Activated CD4-positive, alpha-beta T cell treated with anti-CD3 and anti-CD28 coated beads, Interleukin-2, amount 10 ng/mL, durations not matched to agents 7 days and 5 days (primary cell): ENCODE measurements around the gene AGBL4. TPM values are rescaled to one million over a fixed set of nuclear protein-coding genes. Genes with fewer than 3 reads are reported as not detected.

Experiments
- CTCF ChIA-PET: fragments of 350-600 bp; sonication (Branson Sonifier 250); formaldehyde crosslinking; loops from one replicate; lab custom pipeline; 2021; ENCODE audit warnings: antibody characterized with exemption; lab: Charles Lee
- POLR2A ChIA-PET: fragments of 350-600 bp; sonication (Branson Sonifier 250); formaldehyde crosslinking; loops from one replicate; lab custom pipeline; 2021; ENCODE audit warnings: antibody characterized with exemption; lab: Charles Lee
- DNase-seq: peaks from one replicate; pipeline ENCODE4 v3.0.0-alpha.2; 2020
- H3K27ac Mint-ChIP-seq: one replicate; pipeline ENCODE4 v1.8.0; 2021; ENCODE audit warnings: mild to moderate bottlenecking, moderate library complexity, mixed read lengths
- H3K27me3 Mint-ChIP-seq: one replicate; pipeline ENCODE4 v1.8.0; 2021; ENCODE audit warnings: mixed read lengths
- H3K36me3 Mint-ChIP-seq: one replicate; pipeline ENCODE4 v1.8.0; 2021; ENCODE audit warnings: low read depth, mixed read lengths
- H3K4me1 Mint-ChIP-seq: one replicate; pipeline ENCODE4 v1.8.0; 2021; ENCODE audit warnings: mixed read lengths
- H3K4me3 Mint-ChIP-seq: one replicate; pipeline ENCODE4 v1.8.0; 2021; ENCODE audit warnings: mild to moderate bottlenecking, moderate library complexity, mixed read lengths
- H3K9me3 Mint-ChIP-seq: one replicate; pipeline ENCODE4 v1.8.0; 2021; ENCODE audit warnings: mixed read lengths
- total RNA-seq, 2 experiments: library from RNA; stranded (reverse); gene quantifications; one replicate each; pipeline ENCODE4 v1.2.3, GENCODE V29; 2021

The AGBL4 gene
- total RNA-seq, 2 experiments from 2014 or later: not detected

GRCh38 chr1:48629867-48630266, 1393.9 kb downstream of the AGBL4 start:
- DNase-seq: no peak
- ChIA-PET POLR2A (no interaction called here), CTCF (no interaction called here)
- Mint-ChIP-seq H3K4me1 (no peaks in the 10 kb centered on the region), H3K4me3 (no peak overlapping the region), H3K27ac (no peak overlapping the region), H3K9me3 (no peaks in the 10 kb centered on the region), H3K36me3 (no peaks in the 10 kb centered on the region), H3K27me3 (peaks cover 3% of the 10 kb centered on the region)

DNA sequence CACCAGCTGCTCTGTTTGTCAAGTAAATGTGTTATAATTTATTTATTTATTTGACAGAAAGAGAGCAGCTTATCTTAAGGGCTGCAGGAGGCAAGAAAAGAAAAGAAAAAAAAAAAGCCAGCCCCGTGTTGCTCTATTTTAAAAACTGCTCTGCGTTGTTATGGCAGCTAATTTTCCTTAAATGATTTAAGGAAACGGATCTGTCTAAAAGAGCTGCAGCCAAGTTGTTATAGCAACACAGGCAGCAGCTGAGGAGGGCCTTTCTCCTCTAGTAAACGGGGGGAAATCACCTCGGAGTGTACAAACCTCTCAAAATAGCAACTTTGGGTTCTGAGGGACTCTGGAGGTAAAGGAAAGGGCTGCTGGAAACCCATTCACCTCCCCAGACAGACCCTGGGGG, 1396.3 kb downstream of the AGBL4 start:
- POLR2A ChIA-PET: no interaction called here
- H3K36me3 Mint-ChIP-seq: no peaks in the 10 kb centered on the region

GRCh38 chr1:48619539-48619938, 1404.2 kb downstream of the AGBL4 start:
- no peaks in the 10 kb centered on the region for H3K36me3 Mint-ChIP-seq
- DNase-seq: no peak
- no peak overlapping the region for H3K4me3 Mint-ChIP-seq
- CTCF ChIA-PET: no interaction called here
- POLR2A ChIA-PET: no interaction called here
- H3K4me1 Mint-ChIP-seq: no peaks in the 10 kb centered on the region
- peaks cover 13% of the 10 kb centered on the region for H3K27me3 Mint-ChIP-seq
- no peaks in the 10 kb centered on the region for H3K9me3 Mint-ChIP-seq
- H3K27ac Mint-ChIP-seq: no peak overlapping the region

More for the DNA sequence above, 1396.3 kb downstream of the AGBL4 start:
- H3K4me3 Mint-ChIP-seq: no peak overlapping the region
- no peaks in the 10 kb centered on the region for H3K9me3 Mint-ChIP-seq
- no peak for DNase-seq
- H3K4me1 Mint-ChIP-seq: no peaks in the 10 kb centered on the region
- CTCF ChIA-PET: no interaction called here
- no peak overlapping the region for H3K27ac Mint-ChIP-seq
- peaks cover 10% of the 10 kb centered on the region for H3K27me3 Mint-ChIP-seq

GRCh38 chr1:48617252-48617651, 1406.5 kb downstream of the AGBL4 start:
- Mint-ChIP-seq H3K36me3 (no peaks in the 10 kb centered on the region), H3K4me3 (no peak overlapping the region), H3K4me1 (no peaks in the 10 kb centered on the region), H3K27ac (no peak overlapping the region), H3K9me3 (no peaks in the 10 kb centered on the region), H3K27me3 (peaks cover 6% of the 10 kb centered on the region)
- ChIA-PET CTCF (no interaction called here), POLR2A (no interaction called here)
- no peak for DNase-seq

DNA sequence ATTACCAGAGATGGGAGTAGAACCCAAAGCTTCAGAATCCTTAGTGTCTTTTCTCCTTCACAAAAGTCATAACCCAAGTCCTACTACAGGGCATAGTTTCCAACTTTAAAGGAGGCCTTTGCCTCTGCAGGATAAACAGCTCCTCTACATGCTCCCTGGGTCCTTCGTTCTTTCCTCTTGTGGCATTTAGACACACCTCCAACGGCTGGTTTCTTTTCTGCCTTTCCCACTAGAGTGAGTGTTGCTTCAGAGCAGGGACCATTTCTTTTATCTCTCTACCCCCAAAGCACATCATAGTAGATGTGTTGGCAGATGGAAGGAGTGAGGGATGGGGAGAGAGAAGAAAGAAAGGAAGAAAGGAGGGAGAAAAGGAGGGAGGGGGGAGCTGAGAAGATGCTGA, 1407.0 kb downstream of the AGBL4 start:
- CTCF ChIA-PET: no interaction called here
- H3K27ac Mint-ChIP-seq: no peak overlapping the region
- peaks cover 6% of the 10 kb centered on the region for H3K27me3 Mint-ChIP-seq
- DNase-seq: no peak
- no peaks in the 10 kb centered on the region for H3K36me3 Mint-ChIP-seq
- POLR2A ChIA-PET: no interaction called here
- H3K9me3 Mint-ChIP-seq: no peaks in the 10 kb centered on the region
- H3K4me3 Mint-ChIP-seq: no peak overlapping the region
- H3K4me1 Mint-ChIP-seq: no peaks in the 10 kb centered on the region

DNA sequence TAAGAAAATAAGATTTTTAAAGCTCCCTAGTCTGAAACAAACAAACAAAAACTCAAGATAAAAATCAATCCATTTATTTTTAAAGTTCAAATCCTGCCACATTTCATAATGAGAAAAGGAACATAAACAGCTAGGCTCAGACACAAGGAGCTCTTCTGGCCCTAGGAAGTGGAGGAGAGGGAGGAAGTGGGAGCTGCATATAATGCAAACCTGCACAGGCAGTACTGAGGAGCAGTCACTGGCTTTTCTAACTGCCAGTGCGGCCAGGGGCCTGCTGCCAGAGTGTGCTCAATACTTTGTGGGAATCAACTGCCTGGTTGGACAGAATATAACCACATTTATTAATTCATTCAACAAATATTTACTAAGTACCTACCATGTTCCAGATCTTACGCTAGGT, 1411.9 kb downstream of the AGBL4 start:
- H3K4me1 Mint-ChIP-seq: no peaks in the 10 kb centered on the region
- no peak overlapping the region for H3K4me3 Mint-ChIP-seq
- POLR2A ChIA-PET: no interaction called here
- no peak for DNase-seq
- H3K36me3 Mint-ChIP-seq: no peaks in the 10 kb centered on the region
- H3K9me3 Mint-ChIP-seq: no peaks in the 10 kb centered on the region
- H3K27ac Mint-ChIP-seq: no peak overlapping the region
- peaks cover 4% of the 10 kb centered on the region for H3K27me3 Mint-ChIP-seq
- CTCF ChIA-PET: no interaction called here

GRCh38 chr1:48610628-48611542, 1412.9 kb downstream of the AGBL4 start:
- CTCF ChIA-PET: no interaction called here
- no peak overlapping the region for H3K27ac Mint-ChIP-seq
- H3K4me1 Mint-ChIP-seq: no peaks in the 10 kb centered on the region
- no peak overlapping the region for H3K4me3 Mint-ChIP-seq
- no peaks in the 10 kb centered on the region for H3K36me3 Mint-ChIP-seq
- no peaks in the 10 kb centered on the region for H3K9me3 Mint-ChIP-seq
- H3K27me3 Mint-ChIP-seq: peaks cover 4% of the 10 kb centered on the region
- no peak for DNase-seq
- POLR2A ChIA-PET: no interaction called here

DNA sequence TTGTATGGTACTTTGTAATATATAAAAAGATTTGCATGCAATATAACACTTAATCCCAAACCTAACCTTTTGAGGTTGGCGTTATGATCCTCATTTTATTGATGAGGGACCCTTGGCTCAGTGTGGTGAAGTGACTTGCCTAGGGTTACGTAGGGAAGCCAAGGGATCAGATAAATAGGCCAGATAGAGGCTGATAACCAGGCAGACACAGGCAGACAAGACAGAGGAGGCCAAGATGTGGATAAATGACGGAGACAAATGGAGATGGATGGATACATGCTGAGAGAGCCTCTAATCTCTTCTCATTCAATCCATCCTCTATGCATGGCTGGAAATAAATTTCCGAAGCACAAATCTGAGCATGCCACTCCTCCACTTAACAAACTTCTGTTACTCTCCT, 1414.9 kb downstream of the AGBL4 start:
- Mint-ChIP-seq H3K27me3 (no peaks in the 10 kb centered on the region), H3K4me1 (no peaks in the 10 kb centered on the region), H3K9me3 (no peaks in the 10 kb centered on the region), H3K4me3 (no peak overlapping the region), H3K27ac (no peak overlapping the region), H3K36me3 (no peaks in the 10 kb centered on the region)
- POLR2A ChIA-PET: no interaction called here
- CTCF ChIA-PET: no interaction called here
- no peak for DNase-seq

- CTCF ChIA-PET: no interaction called here
- POLR2A ChIA-PET: no interaction called here
- Mint-ChIP-seq H3K4me1 (no peaks in the 10 kb centered on the region), H3K27me3 (no peaks in the 10 kb centered on the region), H3K27ac (no peak overlapping the region), H3K4me3 (no peak overlapping the region), H3K36me3 (no peaks in the 10 kb centered on the region), H3K9me3 (no peaks in the 10 kb centered on the region)
- DNase-seq: no peak
Observed at GRCh38 chr1:48603222-48603621, 1420.5 kb downstream of the AGBL4 start.

- H3K9me3 Mint-ChIP-seq: no peaks in the 10 kb centered on the region
- no peaks in the 10 kb centered on the region for H3K4me1 Mint-ChIP-seq
- H3K36me3 Mint-ChIP-seq: no peaks in the 10 kb centered on the region
- H3K4me3 Mint-ChIP-seq: no peak overlapping the region
- ChIA-PET CTCF (no interaction called here), POLR2A (no interaction called here)
- no peak overlapping the region for H3K27ac Mint-ChIP-seq
- H3K27me3 Mint-ChIP-seq: no peaks in the 10 kb centered on the region
- no peak for DNase-seq
Observed at GRCh38 chr1:48602349-48602748, 1421.4 kb downstream of the AGBL4 start.

DNA sequence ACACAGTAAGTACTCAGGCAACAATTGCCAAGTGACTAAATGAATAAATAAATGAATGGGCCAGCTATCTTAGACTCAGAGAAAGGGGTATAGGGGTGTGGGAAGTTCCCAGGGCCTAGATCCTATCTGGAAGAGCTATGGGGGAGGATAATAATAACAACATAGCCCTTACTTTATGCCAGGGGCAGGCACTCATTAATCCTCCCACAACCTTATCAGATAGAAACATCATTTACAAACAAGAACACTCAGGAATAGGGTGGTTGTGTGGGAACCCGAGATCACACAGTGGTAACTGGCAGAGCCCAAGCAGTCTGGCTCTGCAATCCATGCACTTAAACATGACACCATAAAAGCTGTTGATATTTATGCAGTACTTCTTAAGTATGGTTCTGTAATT, 1423.6 kb downstream of the AGBL4 start:
- H3K4me3 Mint-ChIP-seq: no peak overlapping the region
- no peaks in the 10 kb centered on the region for H3K36me3 Mint-ChIP-seq
- no peak for DNase-seq
- no peaks in the 10 kb centered on the region for H3K9me3 Mint-ChIP-seq
- POLR2A ChIA-PET: no interaction called here
- no peaks in the 10 kb centered on the region for H3K27me3 Mint-ChIP-seq
- H3K27ac Mint-ChIP-seq: no peak overlapping the region
- CTCF ChIA-PET: interaction anchor here (1.1 kb wide), 1 partner anchor 34 kb away, joined by 3 read pairs; no protein-coding TSS in a partner anchor
- H3K4me1 Mint-ChIP-seq: no peaks in the 10 kb centered on the region

DNA sequence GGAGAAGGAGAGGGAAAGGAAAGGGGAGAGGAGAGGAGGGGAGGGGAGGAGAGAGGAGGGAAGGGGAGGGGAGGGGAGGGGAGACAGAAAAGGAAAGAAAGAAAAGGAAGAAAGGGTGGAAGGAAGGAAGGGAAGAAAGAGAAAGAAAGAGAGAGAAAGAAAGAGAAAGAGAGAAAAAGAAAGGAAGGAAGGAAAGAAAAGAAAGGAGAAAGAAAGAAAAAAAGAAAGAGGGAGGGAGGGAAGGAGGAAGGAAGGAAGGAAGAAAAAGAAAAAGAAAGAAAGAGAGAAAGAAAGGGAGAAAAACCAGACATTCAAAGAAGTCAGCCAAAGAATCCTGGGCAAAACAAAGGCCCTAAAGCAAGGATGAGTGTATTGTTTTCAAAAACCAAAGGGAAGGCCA, 1426.1 kb downstream of the AGBL4 start:
- ChIA-PET POLR2A (no interaction called here), CTCF (no interaction called here)
- no peaks in the 10 kb centered on the region for H3K9me3 Mint-ChIP-seq

DNA sequence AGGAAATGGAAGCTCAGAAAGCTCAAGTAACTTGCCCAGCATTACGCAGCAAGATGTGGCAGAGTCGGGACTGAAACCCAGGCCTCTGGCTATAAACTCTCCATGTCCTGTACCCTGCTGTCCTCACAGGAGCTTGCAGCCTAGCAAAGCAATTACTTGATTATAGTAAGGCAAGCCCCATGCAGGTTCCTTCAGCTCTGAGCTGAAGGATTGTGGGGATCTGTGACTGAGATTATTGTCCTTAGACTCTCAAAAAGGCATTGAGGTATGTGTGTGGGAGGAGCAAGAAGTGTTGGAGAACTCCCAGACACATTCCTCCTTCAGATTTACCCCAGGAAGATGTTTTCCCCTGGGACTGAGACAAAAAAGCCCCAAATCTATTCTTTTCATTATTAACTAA, 1427.7 kb downstream of the AGBL4 start:
- Mint-ChIP-seq H3K4me3 (no peak overlapping the region), H3K27me3 (no peaks in the 10 kb centered on the region), H3K27ac (no peak overlapping the region), H3K4me1 (no peaks in the 10 kb centered on the region), H3K9me3 (no peaks in the 10 kb centered on the region), H3K36me3 (no peaks in the 10 kb centered on the region)
- ChIA-PET CTCF (no interaction called here), POLR2A (no interaction called here)
- no peak for DNase-seq

More for the DNA sequence above, 1426.1 kb downstream of the AGBL4 start:
- Mint-ChIP-seq H3K27me3 (no peaks in the 10 kb centered on the region), H3K4me1 (no peaks in the 10 kb centered on the region), H3K4me3 (no peak overlapping the region), H3K27ac (no peak overlapping the region), H3K36me3 (no peaks in the 10 kb centered on the region)
- no peak for DNase-seq

DNA sequence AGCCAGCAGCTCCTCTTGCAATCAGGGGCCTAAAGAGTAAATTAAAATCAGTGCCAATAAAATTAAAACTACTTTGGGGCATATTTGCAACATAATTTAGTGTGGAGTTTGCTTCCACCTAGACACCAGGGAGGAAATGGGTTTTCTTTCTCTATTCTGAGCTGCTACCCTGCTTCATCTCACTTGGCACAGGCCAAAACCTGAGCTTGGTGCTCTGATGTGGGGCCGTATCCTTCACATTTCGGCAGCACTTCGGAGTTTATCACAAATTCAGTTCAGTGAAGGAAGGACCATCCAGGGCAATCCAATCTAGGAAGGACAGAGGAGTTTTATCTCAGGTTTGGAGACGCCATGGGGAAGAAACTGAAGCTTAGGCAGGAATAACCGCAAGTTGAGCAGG, 1428.1 kb downstream of the AGBL4 start:
- ChIA-PET POLR2A (no interaction called here), CTCF (no interaction called here)
- Mint-ChIP-seq H3K9me3 (no peaks in the 10 kb centered on the region), H3K36me3 (no peaks in the 10 kb centered on the region), H3K27ac (no peak overlapping the region), H3K27me3 (no peaks in the 10 kb centered on the region), H3K4me1 (no peaks in the 10 kb centered on the region), H3K4me3 (no peak overlapping the region)
- no peak for DNase-seq
